ENCODE measurements around the gene NOG.

- TF ChIP-seq MAX (IDR thresholded peaks at IDR 0.05): no peak
- no peak for TF ChIP-seq CTCF (IDR thresholded peaks at IDR 0.05 in 2 of 3, conservative IDR thresholded peaks at IDR 0.05 in 1 of 3; ENCODE audit: borderline replicate concordance in 1 of 3, insufficient read depth in 1 of 3, low read depth in 2 of 3, low read length in 2 of 3)
- TF ChIP-seq ELF1 (IDR thresholded peaks at IDR 0.05; ENCODE audit: borderline replicate concordance, low read depth): no peak
- no peak for TF ChIP-seq EZH2 (IDR thresholded peaks at IDR 0.05)
- TF ChIP-seq EZH2phosphoT487 (IDR thresholded peaks at IDR 0.05; ENCODE audit: borderline replicate concordance): no peak
- TF ChIP-seq ATF3 (IDR thresholded peaks at IDR 0.05): no peak
- TF ChIP-seq RAD21 (IDR thresholded peaks at IDR 0.05; ENCODE audit: low read depth): no peak
- TF ChIP-seq REST (IDR thresholded peaks at IDR 0.05; ENCODE audit: low read depth): no peak
- TF ChIP-seq ZBTB33 (IDR thresholded peaks at IDR 0.05; ENCODE audit: extremely low read depth, insufficient replicate concordance, low read length): no peak
- TF ChIP-seq TCF7L2 (IDR thresholded peaks at IDR 0.05; ENCODE audit: borderline replicate concordance, extremely low read depth, insufficient read depth, insufficient read length): no peak
- TF ChIP-seq SRF (IDR thresholded peaks at IDR 0.05; ENCODE audit: low read depth): no peak
- TF ChIP-seq POLR2A (IDR thresholded peaks at IDR 0.05; ENCODE audit: borderline replicate concordance, extremely low read depth, insufficient read depth, insufficient read length): no peak
Observed at GRCh38 chr17:56604691-56605290, 11.3 kb downstream of the NOG start.
